Ectodermal cell (in vitro differentiated cells): ENCODE measurements around the gene SEC14L1.
"Not testable (repeated sequence)": the region's sequence is repeated elsewhere in the genome, so short reads cannot be mapped to it uniquely, and the experiment has no call there.

ENCODE experiments used
- H3K27ac ChIP-seq: 2 replicates; pipeline ENCODE4 v1.7.0; 2013; ENCODE audit warnings: mild to moderate bottlenecking, low read depth, low read length; ENCODE audit not compliant: insufficient read depth, poor library complexity, severe bottlenecking
- H3K27me3 ChIP-seq: 2 replicates; pipeline ENCODE4 v1.7.0; 2013; ENCODE audit warnings: mild to moderate bottlenecking, low read length; ENCODE audit not compliant: insufficient read depth, control insufficient read depth, poor library complexity, severe bottlenecking
- H3K36me3 ChIP-seq: one replicate; pipeline ENCODE4 v1.7.0; 2013; ENCODE audit warnings: low read length; ENCODE audit not compliant: control insufficient read depth, insufficient read depth
- H3K4me1 ChIP-seq: one replicate; pipeline ENCODE4 v1.7.0; 2013; ENCODE audit warnings: low read length; ENCODE audit not compliant: control insufficient read depth, insufficient read depth
- H3K4me3 ChIP-seq: 2 replicates; pipeline ENCODE4 v1.7.0; 2013; ENCODE audit warnings: low read depth, low read length, control low read depth; ENCODE audit not compliant: insufficient read depth
- H3K9me3 ChIP-seq: 2 replicates; pipeline ENCODE4 v1.7.0; 2013; ENCODE audit warnings: mild to moderate bottlenecking, low read length, moderate library complexity; ENCODE audit not compliant: control insufficient read depth
- WGBS, 2 experiments: methylation state at CpG; one replicate each; pipeline ENCODE4 v1.1.7; 2013; ENCODE audit warnings: missing lambda C conversion rate in 2 of 2; 5-methylcytosine and 5-hydroxymethylcytosine counted together

Gene SEC14L1

DNA sequence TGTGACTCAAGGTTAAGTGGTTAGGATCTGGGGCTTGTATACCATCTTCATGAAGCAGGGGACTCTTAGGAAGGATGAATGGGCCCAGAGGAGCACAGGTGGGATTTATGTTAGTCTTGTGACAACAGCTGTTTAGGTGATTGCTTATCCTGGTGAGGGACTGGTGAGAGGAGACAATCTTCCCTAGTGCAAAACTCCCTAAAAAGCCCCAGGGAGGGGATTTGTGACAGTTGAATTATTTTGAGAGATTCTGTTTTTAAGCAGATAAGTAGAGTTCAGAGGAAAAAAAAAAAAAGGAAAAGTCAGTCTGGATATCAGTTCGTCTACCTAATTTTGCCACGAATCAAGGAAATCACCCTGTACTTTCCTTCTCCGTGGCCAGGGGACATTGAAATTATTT, 35.1 kb upstream of the SEC14L1 start:
- 96 to 97% methylated on average over 3 of the region's 3 CpGs for WGBS, 2 experiments

DNA sequence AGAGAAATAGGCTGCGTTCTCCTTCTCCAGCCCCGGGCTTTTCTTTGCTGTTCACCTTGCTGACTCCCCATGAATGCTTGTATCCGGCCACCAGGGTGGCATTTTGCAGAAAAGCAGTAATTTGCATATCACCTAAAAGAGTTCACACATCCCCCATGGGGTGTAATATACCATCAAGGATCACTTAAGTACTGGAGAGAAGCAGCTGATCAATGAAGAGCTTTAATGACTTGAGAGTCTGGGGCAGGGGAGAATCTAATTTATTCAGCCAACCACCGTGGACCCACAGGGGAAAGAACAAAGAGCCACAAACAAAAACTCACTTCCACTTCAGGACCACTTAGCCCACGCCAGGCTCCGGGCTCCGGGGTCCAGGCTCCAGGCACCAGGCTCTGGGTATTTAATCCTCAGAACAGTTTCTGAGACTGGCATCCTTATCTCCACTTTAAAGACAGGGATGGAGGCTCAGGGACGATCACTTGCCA, 33.9 kb upstream of the SEC14L1 start:
- WGBS, 2 experiments = 54 to 55% methylated on average over 8 of the region's 8 CpGs
- Histone ChIP-seq H3K9me3 (no peaks in the 10 kb centered on the region), H3K36me3 (no peaks in the 10 kb centered on the region), H3K27ac (no peak overlapping the region), H3K4me3 (no peak overlapping the region), H3K27me3 (no peaks in the 10 kb centered on the region), H3K4me1 (peaks cover 3% of the 10 kb centered on the region)

More for the DNA sequence above, 35.1 kb upstream of the SEC14L1 start:
- peaks cover 3% of the 10 kb centered on the region for H3K4me1 ChIP-seq
- no peak overlapping the region for H3K27ac ChIP-seq
- no peaks in the 10 kb centered on the region for H3K9me3 ChIP-seq
- no peaks in the 10 kb centered on the region for H3K36me3 ChIP-seq
- no peaks in the 10 kb centered on the region for H3K27me3 ChIP-seq
- no peak overlapping the region for H3K4me3 ChIP-seq

DNA sequence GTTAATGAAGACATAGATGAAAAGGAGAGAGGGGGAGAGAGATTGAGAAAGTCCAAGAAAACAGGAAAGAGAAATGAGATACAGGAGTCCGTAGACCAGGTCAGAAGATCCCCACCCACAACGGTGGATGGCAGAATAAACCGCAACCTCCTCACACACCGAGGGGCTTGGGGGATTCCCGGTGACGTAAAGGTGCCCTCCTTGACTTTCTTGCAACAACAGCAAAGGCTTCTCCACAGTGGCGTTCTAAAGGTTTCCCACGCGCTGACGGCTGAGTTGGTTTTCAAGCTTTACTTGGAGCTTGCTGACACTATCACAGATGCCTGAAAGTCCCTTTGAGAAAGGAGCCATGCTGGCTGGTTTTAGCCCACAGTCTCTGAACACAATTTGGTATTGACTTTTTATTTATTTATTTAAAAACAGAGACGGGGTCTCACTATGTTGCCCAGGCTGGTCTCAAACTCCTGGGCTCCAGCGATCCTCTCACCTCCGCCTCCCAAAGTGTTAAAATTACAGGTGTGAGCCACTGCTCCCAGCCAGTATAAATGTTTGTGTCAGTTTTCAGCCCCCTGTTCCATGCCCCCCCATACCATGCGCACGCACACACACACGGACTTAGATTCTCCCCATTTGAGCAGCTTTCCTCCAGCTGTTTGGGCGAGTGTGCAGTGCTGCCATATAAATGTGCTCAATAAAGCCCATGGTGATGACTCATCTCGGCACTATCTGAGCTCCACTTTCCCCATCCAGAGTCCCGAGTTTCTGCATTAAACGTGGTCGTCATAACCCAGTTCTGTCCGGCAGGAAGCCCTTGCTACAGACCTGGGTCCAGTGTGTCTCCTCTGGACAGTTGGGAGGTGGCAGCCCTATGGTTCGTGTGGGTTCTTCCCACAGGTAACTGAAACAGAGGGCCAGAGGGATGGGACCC, 33.0 kb upstream of the SEC14L1 start:
- 91 to 93% methylated on average over 23 of the region's 23 CpGs for WGBS, 2 experiments
- H3K4me1 ChIP-seq = peaks cover 3% of the 10 kb centered on the region
- H3K27ac ChIP-seq = no peak overlapping the region

DNA sequence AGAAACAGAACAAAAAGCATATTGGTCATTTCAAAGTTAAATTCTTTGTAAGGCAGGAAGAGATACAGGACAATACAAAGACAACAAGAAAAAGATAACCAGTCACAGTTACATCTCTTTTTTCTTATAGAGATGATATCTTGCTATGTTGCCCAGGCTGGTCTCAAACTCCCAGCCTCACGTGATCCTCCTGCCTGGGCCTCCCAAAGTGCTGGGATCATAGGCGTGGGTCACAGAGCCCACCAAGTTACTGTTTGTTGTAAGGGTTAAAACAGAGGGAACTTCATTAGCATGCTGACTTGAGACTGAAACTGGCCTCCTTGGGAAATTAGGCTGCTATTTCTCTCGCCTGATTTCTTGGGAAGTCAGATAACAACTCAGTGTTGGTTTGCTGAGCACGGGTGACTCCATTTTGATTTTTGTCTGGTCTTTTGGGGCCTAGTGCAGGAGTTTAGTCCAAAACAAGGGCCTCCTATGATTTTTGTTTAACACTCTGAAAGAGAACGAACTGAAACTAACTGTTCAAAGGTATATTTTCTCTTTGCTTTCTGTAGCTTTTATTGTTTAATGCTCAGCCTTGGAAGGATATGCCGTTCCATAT, 31.5 kb upstream of the SEC14L1 start:
- Histone ChIP-seq H3K27me3 (no peaks in the 10 kb centered on the region), H3K9me3 (no peaks in the 10 kb centered on the region), H3K4me1 (peaks cover 3% of the 10 kb centered on the region), H3K27ac (no peak overlapping the region), H3K4me3 (no peak overlapping the region), H3K36me3 (no peaks in the 10 kb centered on the region)
- WGBS, 2 experiments = 90 to 91% methylated on average over 6 of the region's 6 CpGs

More for the DNA sequence above, 33.0 kb upstream of the SEC14L1 start:
- no peak overlapping the region for H3K4me3 ChIP-seq
- no peaks in the 10 kb centered on the region for H3K27me3 ChIP-seq
- no peaks in the 10 kb centered on the region for H3K36me3 ChIP-seq
- H3K9me3 ChIP-seq = no peaks in the 10 kb centered on the region

DNA sequence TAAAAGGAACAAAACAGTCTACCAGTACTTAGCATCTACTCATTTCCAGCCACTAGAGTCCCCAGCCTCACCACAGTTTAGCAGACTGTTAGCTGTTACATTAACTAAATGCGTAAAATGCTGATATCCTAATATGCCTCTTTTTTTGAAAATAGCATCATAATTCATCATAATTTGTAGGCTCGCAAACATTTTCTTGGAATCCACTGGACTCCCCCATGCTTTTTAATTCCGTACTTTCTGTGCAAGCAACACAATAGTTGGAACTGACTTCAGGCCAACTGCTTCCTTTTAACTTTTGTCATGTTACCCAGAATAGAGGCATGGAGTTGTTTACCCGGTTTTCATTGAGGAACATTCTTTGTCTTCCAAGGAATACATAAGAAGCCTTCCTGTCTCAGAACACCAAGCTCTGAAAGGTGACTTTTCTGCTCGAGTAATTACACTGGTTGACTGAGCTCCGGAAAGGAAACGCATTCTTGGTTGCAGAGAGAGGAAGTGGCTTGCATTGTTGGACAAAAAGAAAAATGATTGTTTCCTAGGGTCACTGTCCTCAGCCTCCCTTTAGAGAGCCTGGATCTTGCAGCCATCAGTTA, 30.9 kb upstream of the SEC14L1 start:
- no peak overlapping the region for H3K4me3 ChIP-seq
- H3K4me1 ChIP-seq = peaks cover 3% of the 10 kb centered on the region
- H3K27ac ChIP-seq = no peak overlapping the region
- H3K36me3 ChIP-seq = no peaks in the 10 kb centered on the region
- no peaks in the 10 kb centered on the region for H3K9me3 ChIP-seq
- no peaks in the 10 kb centered on the region for H3K27me3 ChIP-seq
- 59 to 67% methylated on average over 7 of the region's 7 CpGs for WGBS, 2 experiments

DNA sequence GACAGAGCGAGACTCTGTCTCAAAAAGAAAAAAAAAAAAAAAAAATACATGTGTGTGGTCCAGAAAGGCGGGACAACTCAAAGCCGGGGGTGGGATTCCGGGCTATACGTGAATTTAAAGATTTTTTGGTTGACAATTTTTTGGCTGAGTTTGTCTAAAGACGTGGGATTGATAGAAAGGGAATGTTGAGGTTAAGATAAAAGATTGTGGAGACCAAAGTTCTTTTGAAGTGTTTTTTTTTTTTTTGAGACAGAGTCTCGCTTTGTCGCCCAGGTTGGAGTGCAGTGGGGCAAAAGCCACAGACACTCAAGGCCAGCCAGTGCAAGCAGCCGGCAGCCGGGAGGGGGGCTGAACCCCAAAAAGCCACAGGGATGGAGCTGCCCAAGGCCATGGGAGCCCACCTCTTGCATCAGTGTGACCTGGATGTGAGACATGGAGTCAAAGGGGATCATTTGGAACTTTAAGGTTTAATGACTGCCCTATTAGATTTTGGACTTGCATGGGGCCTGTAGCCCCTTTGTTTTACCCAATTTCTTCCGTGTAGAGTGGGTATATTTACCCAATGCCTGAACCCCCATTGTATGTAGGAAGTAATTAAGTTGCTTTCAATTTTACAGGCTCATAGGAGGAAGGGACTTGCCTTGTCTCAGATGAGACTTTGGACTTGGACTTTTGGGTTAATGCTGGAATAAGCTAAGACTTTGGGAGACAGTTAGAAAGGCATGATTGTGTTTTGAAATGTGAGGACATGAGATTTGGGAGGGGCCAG, 29.4 kb upstream of the SEC14L1 start:
- H3K9me3 ChIP-seq, H3K4me1 ChIP-seq, H3K27me3 ChIP-seq, H3K4me3 ChIP-seq, H3K36me3 ChIP-seq, H3K27ac ChIP-seq: not testable (repeated sequence)
- 94 to 95% methylated on average over 11 of the region's 11 CpGs for WGBS, 2 experiments

DNA sequence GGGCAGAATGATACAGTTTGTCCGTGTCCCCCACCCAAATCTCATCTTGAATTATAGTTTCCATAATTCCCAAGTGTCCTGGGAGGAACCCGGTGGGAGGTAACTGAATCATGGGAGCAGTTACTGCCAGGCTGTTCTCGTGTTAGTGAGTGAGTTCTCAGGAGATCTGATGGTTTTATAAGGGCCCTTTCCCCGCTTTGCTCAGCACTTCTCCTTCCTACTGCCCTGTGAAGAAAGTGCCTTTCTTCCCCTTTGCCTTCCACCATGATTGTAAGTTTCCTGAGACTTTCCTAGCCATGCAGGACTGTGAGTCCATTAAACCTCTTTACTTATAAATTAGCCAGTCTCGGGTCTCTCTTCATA, 28.9 kb upstream of the SEC14L1 start:
- WGBS, 2 experiments = 77 to 92% methylated on average over 4 to 5 of the region's 5 CpGs
- Histone ChIP-seq H3K4me3 (no peak overlapping the region), H3K4me1 (peaks cover 3% of the 10 kb centered on the region), H3K27me3 (no peaks in the 10 kb centered on the region), H3K9me3 (no peaks in the 10 kb centered on the region), H3K27ac (no peak overlapping the region), H3K36me3 (no peaks in the 10 kb centered on the region)

DNA sequence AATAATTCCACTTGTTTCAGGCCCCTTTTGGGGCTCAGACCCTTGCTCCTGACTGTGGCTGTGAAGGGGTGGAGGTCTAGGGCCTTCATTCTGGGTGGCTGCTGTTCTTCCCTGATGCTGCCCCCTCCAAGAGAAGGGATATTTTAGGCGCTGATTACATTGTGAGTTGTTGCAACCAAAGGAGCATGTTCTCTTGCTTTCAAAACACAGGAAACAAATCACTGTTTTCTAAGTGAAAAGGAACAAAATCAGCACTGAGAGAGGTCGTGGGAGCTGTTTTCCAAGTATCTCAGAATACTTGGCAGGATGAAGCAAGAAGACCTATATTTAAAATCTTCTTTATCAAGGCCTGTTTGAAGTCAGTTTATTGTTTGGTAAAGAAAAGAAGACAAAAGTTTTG, 25.3 kb upstream of the SEC14L1 start:
- Histone ChIP-seq H3K27me3 (no peaks in the 10 kb centered on the region), H3K4me1 (no peaks in the 10 kb centered on the region), H3K9me3 (no peaks in the 10 kb centered on the region), H3K27ac (no peak overlapping the region), H3K36me3 (no peaks in the 10 kb centered on the region), H3K4me3 (no peak overlapping the region)
- WGBS, 2 experiments = 92 to 95% methylated on average over 2 of the region's 2 CpGs

DNA sequence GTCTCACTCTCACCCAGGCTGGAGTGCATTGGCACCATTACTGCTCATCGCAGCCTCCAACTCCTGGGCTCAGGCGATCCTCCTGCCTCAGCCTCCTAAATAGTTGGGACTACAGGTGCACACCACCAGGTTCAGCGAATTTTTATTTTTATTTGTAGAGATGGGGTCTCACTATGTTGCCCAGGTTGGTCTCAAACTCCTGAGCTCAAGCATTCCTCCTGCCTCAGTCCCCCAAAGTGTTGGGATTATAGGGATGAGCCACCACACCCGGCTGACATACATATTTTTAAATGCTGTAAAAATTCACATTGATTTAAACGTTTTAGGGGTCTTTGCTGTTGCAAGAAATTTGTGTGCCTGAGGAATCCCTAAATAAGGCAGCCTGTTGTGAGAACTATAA, 24.8 kb upstream of the SEC14L1 start:
- H3K36me3 ChIP-seq = no peaks in the 10 kb centered on the region
- H3K27ac ChIP-seq = no peak overlapping the region
- H3K4me3 ChIP-seq = no peak overlapping the region
- no peaks in the 10 kb centered on the region for H3K9me3 ChIP-seq
- H3K27me3 ChIP-seq = no peaks in the 10 kb centered on the region
- H3K4me1 ChIP-seq = no peaks in the 10 kb centered on the region
- 82 to 96% methylated on average over 5 of the region's 5 CpGs for whole genome bisulfite sequencing, 2 experiments
